Neural progenitor cell (in vitro differentiated cells): ENCODE measurements around the gene PEMT. TPM values are rescaled to one million over a fixed set of nuclear protein-coding genes. Genes with fewer than 3 reads are reported as not detected.

Experiments
- DNase-seq: peaks from one replicate; pipeline ENCODE4 v3.0.0-alpha.2; 2016; ENCODE audit warnings: low spot score
- H2AFZ ChIP-seq: fragments of 200-600 bp; sonication (generic); replicated peaks from 2 replicates; pipeline ENCODE4 v1.6.1; 2016; ENCODE audit warnings: antibody characterized with exemption
- H3F3A ChIP-seq: fragments of 200-600 bp; sonication (generic); 2 replicates; pipeline ENCODE4 v1.6.1; 2016; ENCODE audit warnings: antibody characterized with exemption, low read depth
- H3K27ac ChIP-seq: fragments of 200-600 bp; sonication (generic); 2 replicates; pipeline ENCODE4 v1.5.1; 2016; ENCODE audit warnings: mild to moderate bottlenecking
- H3K27me3 ChIP-seq: fragments of 200-600 bp; sonication (generic); 2 replicates; pipeline ENCODE4 v1.6.1; 2016; ENCODE audit warnings: mild to moderate bottlenecking, moderate library complexity
- H3K36me3 ChIP-seq: fragments of 200-600 bp; sonication (generic); 2 replicates; pipeline ENCODE4 v1.5.1; 2016
- H3K4me1 ChIP-seq: fragments of 200-600 bp; sonication (generic); 2 replicates; pipeline ENCODE4 v1.6.1; 2016; ENCODE audit warnings: mixed run types
- H3K4me2 ChIP-seq: fragments of 200-600 bp; sonication (generic); 2 replicates; pipeline ENCODE4 v1.6.1; 2016
- H3K4me3 ChIP-seq: fragments of 200-600 bp; sonication (generic); 2 replicates; pipeline ENCODE4 v1.5.1; 2016
- H3K79me2 ChIP-seq: fragments of 200-600 bp; sonication (generic); 2 replicates; pipeline ENCODE4 v1.6.1; 2016; ENCODE audit warnings: low read depth
- H3K9ac ChIP-seq: fragments of 200-600 bp; sonication (generic); 2 replicates; pipeline ENCODE4 v1.6.1; 2016
- H3K9me3 ChIP-seq: fragments of 200-600 bp; sonication (generic); 2 replicates; pipeline ENCODE4 v1.5.1; 2016; ENCODE audit warnings: low read depth
- H4K20me1 ChIP-seq: fragments of 200-600 bp; sonication (generic); 2 replicates; pipeline ENCODE4 v1.6.1; 2016; ENCODE audit warnings: low read depth
- H3K27ac Mint-ChIP-seq: 3 replicates; pipeline ENCODE4 v1.8.0; 2021; ENCODE audit warnings: mixed read lengths
- H3K27me3 Mint-ChIP-seq: 2 replicates; pipeline ENCODE4 v1.8.0; 2022; ENCODE audit warnings: low read depth, mild to moderate bottlenecking, inconsistent platforms, moderate library complexity, mixed read lengths; ENCODE audit not compliant: insufficient read depth
- H3K36me3 Mint-ChIP-seq: 3 replicates; pipeline ENCODE4 v1.8.0; 2021; ENCODE audit warnings: mixed read lengths
- H3K4me1 Mint-ChIP-seq: 3 replicates; pipeline ENCODE4 v1.8.0; 2021; ENCODE audit warnings: mixed read lengths
- H3K4me3 Mint-ChIP-seq: 3 replicates; pipeline ENCODE4 v1.8.0; 2021; ENCODE audit warnings: mild to moderate bottlenecking, moderate library complexity, mixed read lengths
- H3K9me3 Mint-ChIP-seq: 3 replicates; pipeline ENCODE4 v1.8.0; 2020; ENCODE audit warnings: mixed read lengths
- CTCF ChIP-seq: fragments of 200-600 bp; sonication (generic); IDR thresholded peaks from 2 replicates; pipeline ENCODE4 v1.5.1; 2017; ENCODE audit warnings: antibody characterized with exemption, mild to moderate bottlenecking
- EZH2 ChIP-seq: fragments of 200-600 bp; sonication (generic); IDR thresholded peaks from 2 replicates; pipeline ENCODE4 v1.6.1; 2017; ENCODE audit warnings: antibody characterized with exemption, mild to moderate bottlenecking, moderate library complexity
- EZH2phosphoT487 ChIP-seq: fragments of 200-600 bp; sonication (generic); IDR thresholded peaks from 2 replicates; pipeline ENCODE4 v1.6.1; 2017; ENCODE audit warnings: antibody characterized with exemption
- total RNA-seq: library from RNA; depleted of rRNA; stranded (reverse); fragments of >200 nt; gene quantifications from 2 replicates; pipeline ENCODE4 v1.2.3, GENCODE V29; 2015; ENCODE audit warnings: low replicate concordance

The PEMT gene
- total RNA-seq, 1 donor from 2014 or later, result 17.7 TPM

- Mint-ChIP-seq H3K4me1 (peaks cover 17% of the 10 kb centered on the region), H3K27me3 (peaks cover 2% of the 10 kb centered on the region), H3K36me3 (no peaks in the 10 kb centered on the region), H3K4me3 (no peak overlapping the region), H3K9me3 (no peaks in the 10 kb centered on the region), H3K27ac (no peak overlapping the region)
- TF ChIP-seq EZH2phosphoT487 (no peak), EZH2 (no peak), CTCF (no peak)
- Histone ChIP-seq H4K20me1 (peaks cover 12% of the 10 kb centered on the region), H3K4me1 (peaks cover 11% of the 10 kb centered on the region), H3K36me3 (no peaks in the 10 kb centered on the region), H3F3A (peaks cover 10% of the 10 kb centered on the region), H3K9ac (no peak overlapping the region), H2AFZ (no peak overlapping the region), H3K27ac (no peak overlapping the region), H3K27me3 (no peaks in the 10 kb centered on the region), H3K9me3 (no peaks in the 10 kb centered on the region), H3K4me2 (no peak overlapping the region), H3K79me2 (no peaks in the 10 kb centered on the region), H3K4me3 (no peak overlapping the region)
- no peak for DNase-seq
Measured at GRCh38 chr17:17549732-17550366, 41.7 kb downstream of the PEMT start.

- no peaks in the 10 kb centered on the region for H3K9me3 Mint-ChIP-seq
- Histone ChIP-seq H3K9me3 (no peaks in the 10 kb centered on the region), H3K4me2 (no peak overlapping the region), H3K27ac (no peak overlapping the region), H3K27me3 (no peaks in the 10 kb centered on the region), H3K79me2 (no peaks in the 10 kb centered on the region), H4K20me1 (peaks cover 12% of the 10 kb centered on the region), H3K4me1 (peaks cover 11% of the 10 kb centered on the region), H3K4me3 (no peak overlapping the region), H3F3A (peaks cover 10% of the 10 kb centered on the region), H2AFZ (no peak overlapping the region), H3K36me3 (no peaks in the 10 kb centered on the region), H3K9ac (no peak overlapping the region)
- DNase-seq, result no peak
- H3K4me3 Mint-ChIP-seq, result no peak overlapping the region
- no peaks in the 10 kb centered on the region for H3K36me3 Mint-ChIP-seq
- H3K27ac Mint-ChIP-seq, result no peak overlapping the region
- H3K27me3 Mint-ChIP-seq, result peaks cover 2% of the 10 kb centered on the region
- H3K4me1 Mint-ChIP-seq, result peaks cover 17% of the 10 kb centered on the region
- no peak for TF ChIP-seq CTCF
- no peak for TF ChIP-seq EZH2phosphoT487
- TF ChIP-seq EZH2, result no peak
Measured at GRCh38 chr17:17548044-17548443, 43.5 kb downstream of the PEMT start.

GRCh38 chr17:17547210-17547764 lies 44.2 kb downstream of the PEMT start:
- H3K27ac ChIP-seq, result no peak overlapping the region
- Mint-ChIP-seq H3K4me1 (peaks cover 17% of the 10 kb centered on the region), H3K9me3 (no peaks in the 10 kb centered on the region), H3K27ac (no peak overlapping the region), H3K4me3 (no peak overlapping the region), H3K27me3 (peaks cover 2% of the 10 kb centered on the region), H3K36me3 (no peaks in the 10 kb centered on the region)
- peaks cover 12% of the 10 kb centered on the region for H4K20me1 ChIP-seq
- no peaks in the 10 kb centered on the region for H3K9me3 ChIP-seq
- H3K9ac ChIP-seq, result no peak overlapping the region
- peaks cover 10% of the 10 kb centered on the region for H3F3A ChIP-seq
- DNase-seq, result no peak
- H3K4me3 ChIP-seq, result no peak overlapping the region
- no peaks in the 10 kb centered on the region for H3K36me3 ChIP-seq
- H3K27me3 ChIP-seq, result no peaks in the 10 kb centered on the region
- peaks cover 11% of the 10 kb centered on the region for H3K4me1 ChIP-seq
- no peaks in the 10 kb centered on the region for H3K79me2 ChIP-seq
- TF ChIP-seq CTCF (no peak), EZH2phosphoT487 (no peak), EZH2 (no peak)
- no peak overlapping the region for H3K4me2 ChIP-seq
- no peak overlapping the region for H2AFZ ChIP-seq
